Tibial nerve (tissue), 4 donors: ENCODE data around the gene SHROOM3. TPM values are rescaled to one million over a fixed set of nuclear protein-coding genes. Genes with fewer than 3 reads are reported as not detected.
"Not testable (repeated sequence)": the region's sequence is repeated elsewhere in the genome, so short reads cannot be mapped to it uniquely, and the experiment has no call there.

Experiments used
- DNase-seq, 2 donors: peaks; one replicate each; pipeline ENCODE4 v3.0.0-alpha.2; 2019; ENCODE audit warnings: low spot score in 2 of 2
- H3K27ac ChIP-seq, 4 donors: fragments of 200-600 bp; sonication (generic) in 3 of 4; one replicate each; pipeline ENCODE4 v1.5.1; 2017 to 2019; ENCODE audit warnings: mild to moderate bottlenecking in 1 of 4
- H3K27me3 ChIP-seq, 2 donors: fragments of 200-600 bp; sonication (generic) in 1 of 2; one replicate each; pipeline versions ENCODE4 v1.5.1 to v1.6.0; 2017 to 2019
- H3K36me3 ChIP-seq, 3 donors: fragments of 200-600 bp; sonication (generic); one replicate each; pipeline ENCODE4 v1.5.1; 2018 to 2019
- H3K4me1 ChIP-seq, 4 donors: fragments of 200-600 bp; sonication (generic) in 3 of 4; one replicate each; pipeline ENCODE4 v1.5.1; 2017 to 2019
- H3K4me3 ChIP-seq, 4 donors: fragments of 200-600 bp; sonication (generic) in 3 of 4; one replicate each; pipeline ENCODE4 v1.5.1; 2017 to 2019; ENCODE audit warnings: mild to moderate bottlenecking in 1 of 4, moderate library complexity in 1 of 4
- H3K9me3 ChIP-seq, 4 donors: fragments of 200-600 bp; sonication (generic) in 3 of 4; one replicate each; pipeline ENCODE4 v1.5.1; 2017 to 2019
- CTCF ChIP-seq, 5 experiments: fragments of 200-600 bp in 3 of 5; fragments of 450-650 bp in 2 of 5; sonication (generic) in 3 of 5; IDR thresholded peaks; one replicate each; pipeline ENCODE4 v1.5.1; 2016 to 2019; ENCODE audit warnings: antibody characterized with exemption in 5 of 5, mild to moderate bottlenecking in 3 of 5, moderate library complexity in 2 of 5
- EP300 ChIP-seq, 2 donors: sonication (generic); formaldehyde crosslinking; IDR thresholded peaks; one replicate each; pipeline ENCODE4 v1.6.1; 2017; ENCODE audit warnings: antibody characterized with exemption in 2 of 2, mild to moderate bottlenecking in 1 of 2
- POLR2A ChIP-seq, 2 donors: fragments of 450-650 bp; IDR thresholded peaks; one replicate each; pipeline ENCODE4 v1.6.1; 2017; ENCODE audit warnings: antibody characterized with exemption in 2 of 2, mild to moderate bottlenecking in 2 of 2, moderate library complexity in 2 of 2
- WGBS, 2 donors: methylation state at CpG; one replicate each; pipeline ENCODE4 v1.1.5; 2018; 5-methylcytosine and 5-hydroxymethylcytosine counted together
- total RNA-seq, 4 donors: library from RNA; depleted of rRNA; stranded (reverse); fragments of >200 nt; gene quantifications; one replicate each; pipeline ENCODE4 v1.1.0, GENCODE V29; 2016

Gene SHROOM3
- total RNA-seq, 4 donors from 2014 or later, result 28.0 to 49.8 (median 37.9) TPM

GRCh38 chr4:76726631-76727030, 291.6 kb downstream of the SHROOM3 start:
- Histone ChIP-seq H3K4me1 (peaks cover 0 to 62% (median 13%) of the 10 kb centered on the region in 4 donors), H3K27me3 (no peaks in the 10 kb centered on the region), H3K27ac (peak overlapping the region; percentile 36 to 89 (median 62)), H3K36me3 (no peaks in the 10 kb centered on the region), H3K4me3 (no peak overlapping the region), H3K9me3 (no peaks in the 10 kb centered on the region)
- TF ChIP-seq EP300 (IDR thresholded peaks at IDR 0.05) (no peak), CTCF (IDR thresholded peaks at IDR 0.05) (no peak), POLR2A (IDR thresholded peaks at IDR 0.05) (no peak)
- DNase-seq, result no peak
- WGBS, 2 donors, result 81 to 90% methylated on average over 5 of the region's 5 CpGs

DNA sequence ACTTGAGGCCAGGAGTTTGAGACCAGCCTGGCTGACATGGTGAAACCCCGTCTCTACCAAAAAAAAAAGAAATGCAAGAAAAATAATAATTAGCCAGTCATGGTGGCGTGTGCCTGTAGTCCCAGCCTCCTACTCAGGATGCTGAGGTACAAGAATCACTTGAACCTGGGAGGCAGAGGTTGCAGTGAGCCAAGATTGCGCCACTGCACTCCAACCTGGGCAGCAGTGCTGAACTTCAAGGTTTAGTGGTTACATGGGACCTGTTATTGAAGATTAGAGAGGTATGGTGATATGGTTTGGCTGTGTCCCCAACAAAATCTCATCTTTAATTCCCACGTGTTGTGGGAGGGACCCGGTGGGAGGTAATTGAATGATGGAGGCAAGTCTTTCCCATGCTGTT, 292.9 kb downstream of the SHROOM3 start:
- 80 to 92% methylated on average over 5 of the region's 5 CpGs for WGBS, 2 donors

DNA sequence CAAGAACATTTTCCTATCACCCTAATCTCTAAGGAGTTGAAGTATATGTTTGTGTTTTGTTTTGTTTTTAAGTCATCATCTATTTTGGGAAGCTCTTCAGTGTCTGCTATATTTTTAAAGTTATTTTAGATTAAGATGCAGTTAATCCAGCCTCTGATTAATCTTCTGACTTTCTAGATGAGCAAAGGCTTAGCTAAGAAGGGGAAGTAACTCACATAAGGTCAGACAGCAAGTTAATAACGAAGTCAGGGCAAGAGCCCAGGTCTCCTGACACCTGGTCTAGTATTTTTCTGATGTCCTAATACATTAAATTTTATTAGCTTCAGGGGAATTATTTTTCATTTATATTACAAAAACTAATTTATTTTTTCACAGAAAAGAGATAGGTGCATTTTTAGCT, 294.4 kb downstream of the SHROOM3 start:
- Histone ChIP-seq H3K27ac (peak overlapping the region; percentile 43 to 89 (median 66)), H3K4me1 (peaks cover 0 to 63% (median 10%) of the 10 kb centered on the region in 4 donors), H3K9me3 (no peaks in the 10 kb centered on the region), H3K36me3 (no peaks in the 10 kb centered on the region), H3K4me3 (no peak overlapping the region), H3K27me3 (no peaks in the 10 kb centered on the region)
- TF ChIP-seq POLR2A (IDR thresholded peaks at IDR 0.05), result no peak
- 75% methylated on average over 1 of the region's 1 CpG for WGBS, 2 donors
- DNase-seq, result no peak

More for the DNA sequence above, 292.9 kb downstream of the SHROOM3 start:
- H3K4me3 ChIP-seq, H3K36me3 ChIP-seq, H3K27me3 ChIP-seq, DNase-seq, H3K9me3 ChIP-seq: not testable (repeated sequence)
- H3K27ac ChIP-seq, result peak overlapping the region in 3 of 4 donors; percentile 48 to 89 (median 77)
- H3K4me1 ChIP-seq, result peaks cover 0 to 67% (median 12%) of the 10 kb centered on the region in 4 donors

- H3K27ac ChIP-seq, result peak overlapping the region; percentile 43 to 89 (median 66)
- H3K27me3 ChIP-seq, result no peaks in the 10 kb centered on the region
- 52 to 76% methylated on average over 1 of the region's 1 CpG for WGBS, 2 donors
- peaks cover 0 to 59% (median 8%) of the 10 kb centered on the region in 4 donors for H3K4me1 ChIP-seq
- TF ChIP-seq POLR2A (IDR thresholded peaks at IDR 0.05) (no peak), CTCF (IDR thresholded peaks at IDR 0.05) (no peak), EP300 (IDR thresholded peaks at IDR 0.05) (no peak)
- DNase-seq, result no peak
- H3K4me3 ChIP-seq, result no peak overlapping the region
- H3K9me3 ChIP-seq, result no peaks in the 10 kb centered on the region
- H3K36me3 ChIP-seq, result no peaks in the 10 kb centered on the region
These were observed 295.0 kb downstream of the SHROOM3 start for GRCh38 chr4:76729980-76730379.

DNA sequence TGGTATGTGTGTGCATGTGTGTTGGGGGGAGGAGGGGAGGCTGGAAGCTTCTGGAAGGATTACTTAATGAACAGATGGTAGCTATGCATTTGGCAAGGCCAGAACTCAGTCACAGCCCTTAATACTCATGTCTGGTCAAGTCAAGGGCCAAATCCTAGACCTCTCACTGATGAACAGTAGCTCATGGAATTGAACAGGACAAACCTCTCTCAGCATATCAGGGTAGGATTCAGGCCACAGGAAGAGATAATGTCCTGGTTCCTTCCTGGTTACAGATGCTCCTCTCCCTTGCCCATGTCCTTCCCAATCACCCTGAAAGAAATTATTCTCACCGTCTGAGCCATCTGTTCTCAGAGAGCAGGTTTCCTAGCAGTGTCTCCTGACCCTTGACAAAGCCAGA, 297.2 kb downstream of the SHROOM3 start:
- no peak overlapping the region for H3K4me3 ChIP-seq
- 74 to 92% methylated on average over 1 of the region's 1 CpG for WGBS, 2 donors
- TF ChIP-seq CTCF (IDR thresholded peaks at IDR 0.05) (no peak), EP300 (IDR thresholded peaks at IDR 0.05) (no peak), POLR2A (IDR thresholded peaks at IDR 0.05) (no peak)
- DNase-seq, result no peak
- peak overlapping the region; percentile 1 to 89 (median 66) for H3K27ac ChIP-seq
- peaks cover 0 to 66% (median 10%) of the 10 kb centered on the region in 4 donors for H3K4me1 ChIP-seq
- no peaks in the 10 kb centered on the region for H3K9me3 ChIP-seq
- no peaks in the 10 kb centered on the region for H3K36me3 ChIP-seq
- H3K27me3 ChIP-seq, result no peaks in the 10 kb centered on the region

GRCh38 chr4:76733068-76733771, 298.2 kb downstream of the SHROOM3 start:
- no peak overlapping the region for H3K4me3 ChIP-seq
- TF ChIP-seq CTCF (IDR thresholded peaks at IDR 0.05) (no peak), POLR2A (IDR thresholded peaks at IDR 0.05) (no peak), EP300 (IDR thresholded peaks at IDR 0.05) (no peak)
- H3K9me3 ChIP-seq, result no peaks in the 10 kb centered on the region
- H3K27ac ChIP-seq, result peak overlapping the region in 3 of 4 donors; percentile 31 to 89 (median 77)
- H3K36me3 ChIP-seq, result no peaks in the 10 kb centered on the region
- H3K27me3 ChIP-seq, result no peaks in the 10 kb centered on the region
- DNase-seq, result no peak
- 64 to 69% methylated on average over 3 of the region's 3 CpGs for WGBS, 2 donors
- peaks cover 0 to 73% (median 17%) of the 10 kb centered on the region in 4 donors for H3K4me1 ChIP-seq
